NCI-H1105 treated with DMSO at 0.1 percent for 48 hours (cell line): Measurements from ENCODE around the gene NOTCH4.
"Not testable (repeated sequence)": the region's sequence is repeated elsewhere in the genome, so short reads cannot be mapped to it uniquely, and the experiment has no call there.

ENCODE experiments used
- DNase-seq: peaks from one replicate; lab custom pipeline; 2025; lab: John Stamatoyannopoulos, UW

Gene NOTCH4

DNA sequence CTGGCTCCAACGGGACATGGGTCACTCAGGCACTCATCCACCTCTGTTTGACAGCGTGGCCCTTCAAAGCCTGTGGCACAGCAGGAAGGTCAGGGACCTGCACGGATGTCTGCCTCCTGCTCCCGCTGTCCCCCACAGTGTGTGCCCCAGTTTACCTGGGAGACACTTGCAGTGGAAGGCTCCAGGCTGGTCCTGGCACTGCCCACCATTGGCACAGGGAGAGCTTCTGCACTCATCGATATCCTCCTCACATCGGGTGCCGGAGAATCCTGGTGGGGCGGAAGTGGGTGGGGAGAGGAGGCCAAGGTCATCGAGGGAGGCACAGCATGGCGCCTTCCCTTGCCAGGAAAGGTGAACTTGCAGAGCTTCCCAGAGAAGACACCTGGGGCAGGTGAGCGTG, 6.9 kb downstream of the NOTCH4 start:
- DNase-seq = no peak

- DNase-seq = no peak
Observed at GRCh38 chr6:32216285-32216684, 7.6 kb downstream of the NOTCH4 start.

DNA sequence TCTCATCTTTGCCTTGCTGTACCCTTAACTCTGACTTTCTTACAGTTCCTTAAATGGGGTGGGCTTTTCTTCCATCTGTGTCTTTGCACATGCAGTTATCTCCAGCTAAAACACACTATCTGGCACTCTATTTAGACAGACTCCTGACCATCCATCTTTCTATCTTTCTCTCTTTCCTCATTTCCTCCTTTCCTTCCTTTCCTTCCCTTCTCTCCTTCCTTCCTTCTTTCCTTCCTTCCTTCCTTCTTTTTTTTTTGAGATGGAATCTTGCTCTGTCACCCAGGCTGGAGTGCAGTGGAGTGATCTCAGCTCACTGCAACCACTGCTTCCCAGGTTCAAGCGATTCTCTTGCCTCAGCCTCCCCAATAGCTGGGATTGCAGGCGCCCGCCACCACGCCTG, 8.2 kb downstream of the NOTCH4 start:
- DNase-seq = no peak

DNA sequence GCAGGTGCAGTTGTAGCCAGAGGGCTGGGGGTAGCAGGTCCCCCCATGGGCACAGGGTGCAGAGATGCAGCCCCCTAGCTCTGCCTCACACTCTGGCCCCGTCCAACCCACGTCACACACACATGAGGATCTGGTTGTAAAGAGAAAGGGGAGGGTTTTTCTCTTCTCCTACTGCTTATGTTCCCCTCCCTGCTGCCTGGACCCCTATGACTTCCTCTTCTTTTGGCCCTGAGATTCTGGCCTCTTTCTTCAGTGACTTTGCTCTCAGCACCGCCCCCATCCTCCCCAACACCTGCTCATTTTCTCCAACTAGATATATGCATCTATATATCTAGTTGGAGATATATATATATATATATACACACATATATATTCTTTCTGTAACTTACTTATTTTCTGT, 9.7 kb downstream of the NOTCH4 start:
- DNase-seq = no peak

- no peak for DNase-seq
Observed at GRCh38 chr6:32213649-32214048, 10.2 kb downstream of the NOTCH4 start.

GRCh38 chr6:32212076-32212760, 11.6 kb downstream of the NOTCH4 start:
- DNase-seq = no peak

- not testable (repeated sequence) for DNase-seq
Observed at GRCh38 chr6:32211432-32211831, 12.4 kb downstream of the NOTCH4 start.

- no peak for DNase-seq
Observed at GRCh38 chr6:32210191-32210601, 13.7 kb downstream of the NOTCH4 start.

DNA sequence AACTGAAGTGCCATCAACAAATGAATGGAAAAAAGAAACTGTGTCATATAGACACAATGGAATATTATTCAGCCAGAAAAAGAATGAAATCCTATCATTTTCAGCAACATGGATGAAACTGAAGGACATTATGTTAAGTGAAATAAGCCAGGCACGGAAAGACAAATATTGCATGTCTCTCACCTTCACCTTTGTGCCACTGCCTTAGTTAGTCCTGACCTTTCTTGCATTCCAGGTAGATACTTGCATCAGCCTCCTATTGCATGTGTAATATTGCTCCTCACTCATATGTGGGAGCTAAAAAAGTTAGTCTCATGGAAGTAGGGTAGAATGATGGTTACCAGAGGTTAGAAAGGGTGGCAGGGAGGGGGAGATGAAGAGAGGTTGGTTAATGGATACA, 14.9 kb downstream of the NOTCH4 start:
- no peak for DNase-seq

DNA sequence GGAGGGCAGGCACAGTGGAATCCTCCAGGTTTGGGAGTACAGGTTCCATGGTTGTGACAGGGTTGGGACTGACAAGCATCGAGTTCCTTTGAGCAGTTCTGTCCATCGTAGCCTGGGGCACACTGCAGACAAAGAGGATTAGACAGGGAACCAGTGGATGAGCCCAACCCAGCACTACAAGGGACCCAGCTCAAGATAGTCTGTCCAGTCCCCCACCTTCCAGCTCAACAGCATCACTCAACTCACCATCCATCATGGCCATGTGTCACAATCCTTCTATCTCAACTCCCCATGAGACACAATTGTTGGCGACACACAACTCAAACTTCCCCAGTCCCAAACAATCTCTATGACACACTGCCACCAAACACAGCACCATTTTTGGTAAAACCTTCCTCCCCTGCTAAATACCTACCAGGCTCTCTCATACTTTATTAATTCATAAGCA, 19.6 kb downstream of the NOTCH4 start:
- DNase-seq = no peak

DNA sequence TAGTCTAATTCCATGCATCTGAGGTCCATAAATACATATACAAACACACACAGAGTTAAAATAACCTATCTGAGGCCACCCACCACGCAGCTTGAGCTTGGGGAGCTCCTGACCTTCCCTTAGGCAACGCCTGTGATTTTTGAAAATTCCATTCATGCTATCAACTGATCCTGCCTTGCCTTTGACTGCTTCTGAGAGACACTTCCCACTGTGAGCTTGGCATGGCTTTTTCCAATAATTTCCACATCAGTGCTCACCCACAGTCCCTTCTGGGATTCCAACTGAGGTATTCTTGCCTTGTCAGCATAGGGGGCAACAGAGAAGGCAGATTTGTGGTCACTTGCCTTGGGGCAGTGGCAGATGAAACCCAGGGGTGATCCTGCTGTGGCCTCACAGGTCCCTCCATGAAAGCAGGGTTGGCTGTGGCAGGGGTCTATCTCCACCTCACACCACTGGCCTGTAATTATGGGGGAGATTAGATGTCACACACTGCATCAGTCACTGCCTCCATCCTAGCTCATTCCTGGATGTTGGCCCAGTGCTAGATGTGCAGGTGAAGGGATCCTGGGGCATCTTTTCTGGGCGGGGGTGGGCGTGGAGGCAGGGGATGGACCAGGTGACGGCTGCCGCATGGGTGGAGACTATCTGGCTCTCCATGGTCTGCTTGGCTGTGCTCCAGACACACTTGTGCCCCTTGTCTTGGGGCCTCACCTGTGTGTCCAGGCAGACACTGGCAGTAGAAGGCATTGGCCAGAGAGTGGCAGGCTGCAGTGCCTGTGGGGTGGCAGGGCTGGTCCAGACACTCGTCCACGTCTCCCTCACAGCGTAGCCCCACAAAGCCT, 20.2 kb downstream of the NOTCH4 start:
- no peak for DNase-seq

DNA sequence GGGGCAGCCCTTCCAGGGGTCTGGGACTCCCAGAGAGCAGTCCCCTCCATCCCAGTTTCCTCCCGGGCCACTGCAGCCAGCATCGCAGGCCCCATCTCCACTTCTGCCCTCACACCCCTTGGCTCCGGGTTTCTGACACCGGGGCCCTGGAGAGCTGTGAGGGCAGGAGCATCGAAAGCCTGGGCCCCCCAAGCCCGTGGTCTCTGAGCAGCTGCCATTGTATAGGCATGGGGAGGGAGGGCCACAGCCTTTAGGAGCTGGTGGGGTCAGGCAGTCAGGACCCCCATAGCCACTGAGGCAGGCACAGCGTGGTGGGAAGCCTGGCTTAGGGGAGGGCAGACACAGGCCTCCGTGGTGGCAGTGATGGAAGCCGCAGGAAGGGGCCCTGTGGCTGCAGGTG, 21.7 kb downstream of the NOTCH4 start:
- DNase-seq = no peak

- DNase-seq = no peak
Observed at GRCh38 chr6:32200711-32201475, 23.0 kb downstream of the NOTCH4 start.

GRCh38 chr6:32198866-32199265, 25.0 kb downstream of the NOTCH4 start:
- DNase-seq = no peak

- DNase-seq = no peak
Observed at GRCh38 chr6:32198345-32198696, 25.5 kb downstream of the NOTCH4 start.

DNA sequence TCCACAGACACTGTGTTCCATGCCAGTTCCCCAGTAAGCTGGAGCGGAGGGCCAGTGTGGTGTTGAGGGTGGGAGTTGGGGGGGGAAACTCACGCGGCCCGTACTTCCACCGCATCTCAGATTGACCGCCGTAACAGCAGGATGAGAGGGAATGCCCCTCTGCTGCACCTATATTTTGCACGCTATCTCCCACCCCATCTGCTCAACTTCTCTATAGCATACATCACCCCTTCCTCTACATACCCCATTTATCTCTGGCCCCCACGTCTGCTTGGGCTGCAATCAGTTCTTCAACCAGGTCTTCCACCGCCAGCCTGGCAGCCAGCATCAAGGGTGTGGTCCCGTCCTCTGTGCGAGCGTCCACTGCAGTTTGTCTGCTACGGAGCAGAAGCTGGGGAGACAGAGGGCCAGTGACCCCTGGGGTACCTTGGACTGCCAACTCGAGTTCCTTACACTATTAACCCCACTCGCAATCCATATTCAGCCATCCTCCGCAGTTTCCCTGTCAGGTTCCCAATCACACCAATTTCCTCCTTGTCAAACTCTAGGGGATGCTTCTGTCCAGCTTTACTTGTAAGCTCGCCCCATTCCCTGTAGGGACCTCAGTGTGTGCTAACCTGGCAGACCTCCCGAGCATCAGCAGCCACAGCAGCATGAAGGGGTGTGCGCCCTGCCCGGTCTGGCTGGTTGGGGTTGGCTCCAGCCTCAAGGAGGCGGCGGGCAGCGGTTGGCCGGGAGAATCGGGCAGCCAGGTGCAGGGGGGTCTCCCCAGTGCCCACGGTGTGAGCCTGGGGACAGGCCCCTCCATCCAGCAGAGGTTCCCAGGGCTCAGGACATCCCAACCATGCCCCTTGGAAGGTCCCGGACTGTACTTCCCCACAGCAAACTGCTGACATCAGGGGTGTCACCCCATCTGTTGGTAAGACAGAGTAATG, 26.9 kb downstream of the NOTCH4 start:
- DNase-seq = no peak

DNA sequence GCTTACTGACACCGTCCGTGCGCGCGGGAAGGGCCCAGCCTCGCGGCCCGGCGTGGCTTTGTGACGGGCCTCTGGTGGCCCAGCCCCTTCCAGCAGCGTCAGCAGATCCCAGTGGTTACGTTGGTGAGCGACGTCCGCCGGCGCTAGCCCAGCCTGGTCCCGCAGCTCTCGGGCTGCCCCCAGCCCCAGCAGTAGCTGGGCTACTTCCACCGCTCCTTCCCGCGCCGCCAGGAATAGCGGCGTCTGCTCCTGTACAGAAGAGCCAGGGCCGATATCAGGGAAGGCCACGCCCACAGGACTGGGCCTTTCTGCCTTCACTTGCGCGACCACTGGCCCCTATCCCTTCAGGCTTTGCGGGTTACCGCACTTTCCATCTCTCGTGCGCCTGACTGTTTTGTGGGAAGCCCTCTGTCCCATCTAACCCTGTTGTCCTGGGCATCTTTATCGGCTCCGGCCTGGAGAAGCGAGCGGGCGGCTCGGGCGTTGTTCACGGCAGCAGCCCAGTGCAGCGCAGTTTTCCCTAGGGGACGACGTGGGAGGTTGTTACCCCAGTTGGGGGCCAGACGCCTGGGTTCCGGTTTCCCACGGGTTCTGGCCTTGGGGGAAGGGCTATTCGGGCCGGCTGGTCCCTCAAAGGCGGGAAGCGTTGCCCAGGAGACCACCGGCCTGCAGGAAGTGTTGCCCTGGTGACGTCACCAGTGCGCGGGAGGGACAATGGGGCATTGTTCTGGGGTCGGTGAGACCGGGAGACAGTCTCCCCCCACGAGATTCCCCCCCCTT, 27.8 kb downstream of the NOTCH4 start:
- DNase-seq = peak; percentile 83

- peak; percentile 99 for DNase-seq
Observed at GRCh38 chr6:32195652-32195901, 28.3 kb downstream of the NOTCH4 start.

- DNase-seq = no peak
Observed at GRCh38 chr6:32194825-32195651, 28.8 kb downstream of the NOTCH4 start.

GRCh38 chr6:32194388-32194787, 29.5 kb downstream of the NOTCH4 start:
- DNase-seq = no peak
